Measurements from ENCODE around the gene CDK7.

GRCh38 chr5:69231851-69232250, 2.8 kb upstream of the CDK7 start:
- no peak for TF ChIP-seq POLR2AphosphoS5 (IDR thresholded peaks at IDR 0.05; ENCODE audit: low read depth)
- TF ChIP-seq CTCF (IDR thresholded peaks at IDR 0.05; ENCODE audit: insufficient read depth, low read length) = no peak

Measured in HL-60 (cell line).